ENCODE measurements around the gene ENTHD1.
"Not testable (repeated sequence)": the region's sequence is repeated elsewhere in the genome, so short reads cannot be mapped to it uniquely, and the experiment has no call there.

The ENTHD1 gene

DNA sequence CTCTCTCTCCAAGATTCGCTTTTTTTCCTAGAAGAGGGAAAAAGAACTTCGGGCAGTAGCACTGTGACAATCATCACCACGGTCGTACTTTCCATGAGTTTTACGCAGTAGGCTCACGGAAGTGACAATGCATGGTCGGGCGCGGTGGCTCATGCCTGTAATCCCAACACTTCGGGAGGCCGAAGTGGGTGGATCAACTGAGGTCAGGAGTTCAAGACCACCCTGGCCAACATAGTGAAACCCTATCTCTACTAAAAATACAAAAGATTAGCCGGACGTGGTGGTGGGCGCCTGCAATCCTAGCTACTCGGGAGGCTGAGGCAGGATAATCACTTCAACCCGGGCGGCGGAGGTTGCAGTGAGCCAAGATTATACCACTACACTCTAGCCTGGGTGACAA lies 30.7 kb upstream of the ENTHD1 start:
- DNase-seq: no peak

DNA sequence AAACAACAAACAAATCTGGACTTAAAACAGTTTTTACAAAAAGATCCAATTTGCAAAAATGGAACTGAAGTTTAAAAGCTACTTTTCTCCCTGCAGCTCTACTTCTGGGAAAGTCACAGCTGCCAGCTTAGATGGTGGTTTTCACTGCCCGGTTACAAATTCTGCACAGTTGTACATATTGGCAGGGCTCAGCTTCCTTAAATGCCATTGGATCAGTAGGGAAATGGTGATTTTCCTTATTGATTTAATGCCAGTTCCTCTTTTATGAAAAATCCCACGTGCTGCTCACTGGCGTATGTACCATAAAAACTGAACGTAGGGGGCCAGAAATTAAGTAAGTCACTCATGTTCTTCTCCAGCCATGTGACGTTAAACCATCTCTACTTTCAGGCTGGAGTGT lies 30.1 kb upstream of the ENTHD1 start:
- DNase-seq: no peak

DNA sequence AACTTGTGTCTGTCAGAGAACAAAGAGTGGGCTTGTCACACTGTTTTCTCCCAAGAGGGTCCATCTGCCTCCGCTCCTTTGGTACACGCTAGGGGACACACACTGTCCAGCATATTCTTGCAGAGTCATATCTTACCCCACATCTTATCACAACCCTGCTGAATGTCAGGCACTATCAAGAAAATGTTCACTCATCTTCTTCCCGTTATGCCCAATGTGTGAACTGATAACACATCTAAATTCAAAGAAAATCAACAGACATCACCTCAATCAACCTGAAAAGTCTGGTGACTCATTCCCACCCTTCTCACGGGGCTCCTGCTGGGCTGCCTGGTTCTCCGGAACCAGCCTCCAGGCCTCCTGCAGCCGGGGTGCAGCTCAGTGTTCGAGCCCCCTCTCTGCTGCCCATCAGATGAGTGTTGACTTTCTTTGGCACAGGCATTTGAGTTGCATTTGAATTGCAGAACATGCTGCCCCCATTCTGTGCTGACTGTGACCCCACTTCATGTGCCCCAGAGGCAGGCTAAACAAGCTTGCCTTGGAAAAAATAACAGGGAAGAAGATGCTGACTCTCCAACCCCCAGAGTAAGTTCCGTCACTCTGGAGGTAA lies 26.7 kb upstream of the ENTHD1 start:
- DNase-seq: no peak

DNA sequence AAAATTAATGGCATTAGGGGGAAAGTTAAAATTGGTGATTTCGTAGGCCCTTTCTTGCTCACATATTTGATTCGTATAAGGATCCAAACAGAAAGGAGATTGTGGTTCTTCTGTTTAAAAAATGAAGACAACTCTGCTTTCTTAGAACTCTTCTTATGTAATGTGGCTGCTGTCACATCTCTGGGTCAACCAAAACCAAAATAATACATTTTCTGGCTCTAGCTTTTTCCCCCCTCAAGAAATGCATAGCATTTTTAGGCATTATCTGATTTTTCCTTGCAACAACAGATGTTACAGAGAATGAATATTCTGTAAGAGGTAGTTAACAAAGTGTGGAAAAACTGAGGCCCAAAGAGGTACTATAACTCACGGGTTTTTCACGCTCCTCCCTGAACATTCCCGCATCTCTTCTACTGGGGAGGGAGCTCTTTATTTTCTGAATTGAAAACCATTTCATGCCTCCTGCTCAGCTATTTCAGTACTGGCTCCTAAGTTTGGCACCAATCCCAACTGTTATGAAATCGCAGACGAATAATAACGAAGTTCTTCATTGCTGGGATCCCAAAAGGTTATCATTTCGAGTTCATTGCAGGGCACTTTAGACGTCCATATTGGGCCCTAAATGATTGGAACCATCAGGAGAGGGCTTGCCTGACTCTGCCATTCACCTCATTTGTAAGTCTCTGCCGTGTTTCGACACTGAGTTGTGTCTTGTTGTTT lies 24.4 kb upstream of the ENTHD1 start:
- DNase-seq: no peak

DNA sequence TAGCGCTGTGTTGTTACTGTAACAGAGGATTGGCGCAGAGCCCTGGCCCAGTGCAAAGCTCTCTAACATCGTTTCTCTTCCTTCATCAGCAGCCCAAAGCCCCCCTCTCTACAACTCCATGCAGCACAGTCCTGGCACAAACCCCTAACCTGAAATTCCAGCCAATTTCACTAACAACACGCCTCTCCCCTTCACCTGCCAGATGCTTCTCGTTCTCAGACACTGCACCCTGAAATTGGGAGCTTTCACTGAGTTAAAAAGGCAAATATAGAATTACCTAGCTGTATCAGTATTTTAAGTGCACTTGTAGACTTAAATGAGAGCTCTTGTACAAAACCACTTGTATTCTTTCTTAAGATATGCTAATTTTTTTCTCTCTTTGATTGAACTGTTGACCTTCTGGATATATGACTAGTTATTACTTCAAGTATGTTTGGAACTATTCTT lies 23.7 kb upstream of the ENTHD1 start:
- peak; percentile 44 for DNase-seq

DNA sequence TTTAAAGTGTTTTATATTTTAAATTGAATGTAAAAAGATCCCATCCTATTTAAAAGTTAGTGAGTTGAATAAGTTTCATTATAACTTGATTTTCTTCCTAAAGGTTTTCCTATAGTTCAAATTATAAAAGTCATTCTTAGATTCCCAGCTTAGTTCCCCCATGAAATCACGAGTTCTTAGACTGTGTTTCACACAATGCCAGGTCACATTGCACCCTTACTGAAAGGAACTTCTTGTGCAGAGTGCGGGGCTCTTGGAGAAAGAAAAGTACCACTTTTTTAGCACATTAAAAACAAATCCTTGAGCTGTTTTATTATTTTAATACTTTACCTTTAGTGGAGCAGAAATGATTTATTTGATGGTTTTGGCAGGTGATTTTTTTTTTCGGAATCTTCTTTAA lies 22.9 kb upstream of the ENTHD1 start:
- DNase-seq: no peak

DNA sequence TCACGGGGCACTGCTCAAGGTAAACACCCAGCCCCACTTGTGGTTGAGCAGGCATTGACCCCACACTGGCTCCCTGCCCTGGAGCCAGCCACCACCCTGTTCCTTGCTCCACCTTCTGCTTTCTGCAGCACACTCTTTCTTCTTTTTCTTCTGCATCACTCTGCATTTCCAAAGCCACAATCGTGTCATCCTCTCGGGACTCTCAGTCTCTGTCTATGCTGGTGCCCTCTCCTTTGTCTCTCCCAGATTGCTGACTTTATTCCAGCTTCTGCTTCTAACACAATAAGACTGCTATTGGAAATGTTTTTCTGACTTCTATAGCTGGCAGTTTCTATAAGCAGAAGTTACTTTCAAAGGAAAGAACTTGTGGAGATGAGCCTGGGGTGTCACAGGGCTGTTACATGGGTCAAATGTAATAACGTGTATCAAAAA lies 21.8 kb upstream of the ENTHD1 start:
- DNase-seq: no peak

DNA sequence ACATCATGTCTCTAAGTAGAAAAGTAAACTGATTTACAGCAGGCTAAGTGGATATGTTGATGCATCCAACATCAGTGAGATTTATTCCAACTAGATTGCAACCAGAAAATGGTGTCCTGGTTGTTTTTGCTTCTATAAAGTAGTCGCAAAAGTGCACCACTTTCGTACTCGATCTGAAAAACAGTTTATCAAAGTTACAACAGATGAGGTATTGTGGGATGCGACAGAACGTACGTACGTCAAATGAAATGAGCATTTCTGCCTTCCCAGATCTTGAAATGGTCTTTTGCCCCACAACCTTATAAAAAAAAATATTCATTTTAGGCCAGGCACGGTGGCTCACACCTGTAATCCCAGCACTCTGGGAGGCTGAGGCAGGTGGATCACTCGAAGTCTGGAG lies 21.0 kb upstream of the ENTHD1 start:
- no peak for DNase-seq

DNA sequence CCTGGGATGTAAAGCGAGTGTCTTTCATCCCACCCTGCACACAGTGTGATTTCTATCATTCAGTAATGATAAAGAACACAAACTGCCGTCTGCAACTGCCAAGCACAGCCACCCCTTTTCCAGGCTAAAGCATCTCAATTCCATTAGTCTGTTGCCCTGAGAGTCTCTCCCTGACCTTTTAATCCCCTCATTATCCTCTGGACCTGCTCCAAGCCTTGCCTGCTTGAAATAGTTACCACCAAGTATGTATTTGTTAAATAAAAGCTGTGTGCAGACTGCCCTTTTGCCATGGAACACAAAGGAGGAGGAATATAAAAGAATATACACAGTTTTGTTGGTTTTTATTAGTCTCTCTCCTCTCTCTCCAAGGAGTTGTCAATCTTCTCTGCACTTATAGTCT lies 20.3 kb upstream of the ENTHD1 start:
- DNase-seq: peak; percentile 79

DNA sequence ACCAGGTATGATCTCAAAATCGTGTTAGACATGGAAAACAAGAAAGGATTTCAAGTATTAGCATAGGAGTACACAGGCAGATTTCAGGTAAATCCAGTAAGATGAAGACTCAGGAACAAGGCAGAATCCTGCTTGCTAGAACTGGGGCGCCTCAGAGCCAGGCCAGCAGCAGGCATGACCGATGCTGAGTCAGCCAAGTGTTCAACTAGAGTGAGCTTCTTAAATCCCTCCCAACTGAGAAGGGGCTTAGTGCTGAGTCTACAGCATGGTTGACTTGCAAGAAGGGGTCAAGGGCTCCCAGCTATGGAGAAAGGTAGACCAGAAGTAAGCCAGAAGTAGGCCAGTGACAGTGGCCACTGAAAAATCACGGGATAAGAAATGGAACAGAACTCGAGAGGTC lies 19.8 kb upstream of the ENTHD1 start:
- DNase-seq: no peak

DNA sequence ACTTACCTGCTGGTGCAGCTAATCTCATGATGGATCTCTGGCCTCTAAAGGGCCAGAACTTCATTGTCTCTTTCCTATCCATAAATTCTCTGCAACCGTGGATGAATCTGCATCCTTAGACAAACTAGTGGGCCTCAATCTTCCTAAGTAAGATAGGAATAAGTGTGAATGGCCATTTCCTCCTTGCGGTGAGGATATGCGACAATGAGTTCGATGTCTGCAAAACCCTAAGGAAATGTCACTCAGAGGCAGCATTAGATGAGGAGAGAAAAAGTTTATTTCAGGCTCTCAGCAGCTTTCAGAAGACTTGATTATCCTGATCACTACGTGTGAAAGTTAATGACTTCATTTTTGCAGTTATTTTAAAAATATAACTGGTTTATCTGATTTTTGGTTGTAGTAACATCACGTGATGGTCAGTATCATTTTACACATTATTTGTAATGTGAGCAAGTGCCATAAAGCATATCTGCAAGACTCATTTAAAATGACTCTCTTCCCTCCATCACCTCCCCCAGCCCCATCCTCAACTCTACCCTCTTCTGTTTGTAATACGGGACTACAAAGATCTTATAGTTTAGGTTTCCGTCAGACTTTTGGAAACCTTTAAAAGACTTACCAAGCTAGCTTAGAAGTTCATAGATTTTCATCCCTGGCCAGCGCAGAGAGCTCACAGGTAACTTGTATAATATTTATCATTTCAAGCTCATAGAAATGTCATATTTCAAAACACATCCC lies 17.5 kb upstream of the ENTHD1 start:
- no peak for DNase-seq

DNA sequence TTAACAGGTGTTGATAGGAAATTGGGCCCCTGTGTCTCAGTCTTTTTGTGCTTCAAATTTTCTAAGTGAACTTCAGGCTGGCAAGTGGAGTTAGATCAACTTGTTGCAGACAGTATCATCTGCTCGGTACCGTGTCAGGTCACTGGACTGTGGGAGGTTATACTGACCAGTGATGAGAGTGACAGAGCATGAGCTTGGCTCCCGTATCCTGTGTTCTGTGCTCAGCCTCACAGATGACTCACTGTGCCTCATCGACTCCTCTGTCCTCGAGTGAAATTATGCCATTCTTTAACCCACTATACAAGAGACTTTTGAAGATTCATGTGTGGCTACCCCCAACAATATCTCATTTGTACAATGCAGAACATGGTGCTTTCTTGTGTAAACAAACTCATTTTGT lies 15.2 kb upstream of the ENTHD1 start:
- no peak for DNase-seq

DNA sequence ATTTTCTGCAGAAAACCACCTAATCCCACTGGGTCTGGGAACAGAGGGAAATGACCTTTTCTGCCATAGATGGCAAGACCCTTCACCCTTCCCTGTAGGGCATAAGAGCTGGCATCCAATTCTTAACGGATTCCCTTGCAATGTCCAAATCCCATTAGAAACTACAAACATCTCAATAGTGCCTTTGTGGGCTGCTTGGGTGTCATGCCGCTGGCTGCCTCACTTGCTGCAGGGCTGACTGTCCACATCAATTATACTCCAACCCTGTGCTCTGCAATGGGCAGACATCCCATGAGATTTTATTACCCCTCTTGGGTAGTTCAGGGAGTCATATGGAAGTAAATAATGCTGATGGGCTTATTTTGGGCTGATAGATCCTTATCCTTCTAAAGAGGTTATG lies 14.6 kb upstream of the ENTHD1 start:
- no peak for DNase-seq

DNA sequence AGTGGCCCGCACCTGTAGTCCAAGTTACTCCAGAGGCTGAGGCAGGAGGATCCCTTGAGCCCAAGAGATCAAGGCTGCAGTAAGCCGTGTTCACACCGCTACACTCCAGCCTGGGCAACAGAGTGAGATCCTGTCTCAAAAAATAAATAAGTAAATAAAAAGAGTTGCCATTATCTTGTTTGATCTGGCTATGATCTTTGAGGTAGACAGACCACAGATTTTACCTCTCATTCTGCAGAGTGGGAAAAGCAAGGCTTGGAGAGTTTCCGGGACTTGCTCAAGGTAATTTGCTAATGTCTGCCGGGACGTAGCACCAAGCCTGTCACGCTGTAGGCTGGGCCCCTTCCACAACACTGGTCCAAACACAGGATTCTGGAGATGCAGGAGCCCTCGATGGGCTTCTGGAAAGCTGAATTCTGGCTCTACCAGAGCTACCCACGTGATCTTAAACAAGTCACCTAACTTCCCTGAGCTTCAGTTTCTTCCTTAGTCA lies 14.1 kb upstream of the ENTHD1 start:
- no peak for DNase-seq

DNA sequence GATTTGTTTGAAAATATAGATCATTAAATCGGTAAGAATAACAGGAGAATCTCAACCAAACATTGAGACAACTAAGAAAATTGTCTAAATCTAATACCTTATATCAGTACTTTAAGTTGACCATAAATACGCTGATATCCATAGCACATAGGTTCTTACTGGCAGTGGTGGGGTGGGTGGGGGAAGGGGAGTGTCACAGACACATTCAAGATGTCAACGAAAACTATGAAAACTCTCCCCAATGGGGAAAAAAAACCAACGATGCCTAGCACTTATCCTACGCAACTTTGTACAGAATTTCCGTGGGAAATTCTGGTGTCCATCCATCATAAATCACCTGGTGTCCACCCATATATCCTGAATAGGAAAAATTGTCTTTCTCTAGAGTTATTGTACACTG lies 13.5 kb upstream of the ENTHD1 start:
- no peak for DNase-seq

DNA sequence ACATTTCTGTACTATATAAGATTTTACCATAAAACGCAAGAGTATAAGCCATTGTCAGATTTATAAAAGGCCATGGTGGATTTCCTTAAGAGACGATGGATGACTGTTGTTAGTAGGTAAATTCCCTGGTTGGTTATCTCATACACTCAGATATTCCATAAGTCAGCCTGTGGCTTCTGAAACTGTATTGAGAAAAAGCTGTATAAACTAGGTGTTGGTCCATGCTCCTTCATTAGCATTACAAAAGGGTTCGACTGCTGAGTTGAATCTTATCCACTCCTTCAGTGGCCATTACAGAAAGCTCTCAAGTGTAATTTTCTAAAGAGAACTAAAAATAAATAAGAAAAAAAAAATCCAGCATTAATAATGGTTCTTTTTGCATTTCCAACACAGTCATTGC lies 12.6 kb upstream of the ENTHD1 start:
- DNase-seq: peak; percentile 51

DNA sequence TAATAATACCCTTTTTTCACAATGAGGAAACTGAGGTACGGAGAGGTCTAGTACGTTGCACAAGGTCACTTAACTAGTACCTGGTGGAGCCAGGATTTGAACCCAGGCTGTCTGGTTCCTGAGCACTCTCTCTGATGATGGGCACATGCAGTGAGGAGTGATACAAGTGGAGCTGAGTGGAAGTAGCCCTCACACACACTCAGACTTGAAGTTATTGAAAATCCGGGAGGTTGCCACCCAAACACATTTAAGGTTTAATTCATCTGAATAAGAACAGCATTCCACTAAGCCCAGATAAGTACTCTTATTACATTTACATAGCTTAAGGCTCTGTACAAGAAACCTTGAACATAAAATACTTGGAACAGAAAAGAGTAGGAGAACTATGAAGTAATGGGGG lies 12.1 kb upstream of the ENTHD1 start:
- DNase-seq: no peak

DNA sequence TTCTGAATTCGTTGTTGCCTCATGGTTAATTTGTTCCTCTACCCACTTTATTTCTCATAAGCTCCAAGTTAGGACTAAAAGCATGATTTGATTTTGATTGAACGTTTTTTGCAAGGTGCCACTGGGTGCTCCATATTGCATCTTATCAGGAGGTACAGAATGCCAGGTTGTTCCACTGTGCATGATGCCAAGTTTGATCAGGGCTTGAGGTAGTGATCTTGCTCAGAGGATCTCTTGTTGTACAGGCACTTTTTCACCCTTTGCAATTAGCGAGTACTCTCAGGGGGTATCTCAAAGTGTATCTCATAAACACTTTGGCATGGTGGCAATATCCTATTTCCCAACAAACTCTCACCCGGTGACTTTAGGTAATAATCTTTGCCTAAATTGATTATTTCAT lies 11.3 kb upstream of the ENTHD1 start:
- no peak for DNase-seq

DNA sequence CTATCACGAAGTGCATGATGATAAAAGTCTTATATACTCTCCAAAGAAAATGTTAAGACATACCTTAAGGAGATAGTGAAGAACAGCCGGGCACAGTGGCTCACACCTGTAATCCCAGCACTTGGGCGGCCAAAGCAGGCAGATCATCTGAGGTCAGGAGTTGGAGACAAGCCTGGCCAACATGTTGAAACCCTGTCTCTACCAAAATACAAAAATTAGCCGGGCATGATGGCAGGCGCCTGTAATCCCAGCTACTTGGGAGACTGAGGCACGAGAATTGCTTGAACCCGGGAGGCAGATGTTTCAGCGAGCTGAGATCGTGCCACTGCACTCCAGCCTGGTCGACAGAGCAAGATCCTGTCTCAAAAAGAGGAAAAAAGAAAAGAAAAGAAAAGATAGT lies 10.5 kb upstream of the ENTHD1 start:
- DNase-seq: not testable (repeated sequence)

DNA sequence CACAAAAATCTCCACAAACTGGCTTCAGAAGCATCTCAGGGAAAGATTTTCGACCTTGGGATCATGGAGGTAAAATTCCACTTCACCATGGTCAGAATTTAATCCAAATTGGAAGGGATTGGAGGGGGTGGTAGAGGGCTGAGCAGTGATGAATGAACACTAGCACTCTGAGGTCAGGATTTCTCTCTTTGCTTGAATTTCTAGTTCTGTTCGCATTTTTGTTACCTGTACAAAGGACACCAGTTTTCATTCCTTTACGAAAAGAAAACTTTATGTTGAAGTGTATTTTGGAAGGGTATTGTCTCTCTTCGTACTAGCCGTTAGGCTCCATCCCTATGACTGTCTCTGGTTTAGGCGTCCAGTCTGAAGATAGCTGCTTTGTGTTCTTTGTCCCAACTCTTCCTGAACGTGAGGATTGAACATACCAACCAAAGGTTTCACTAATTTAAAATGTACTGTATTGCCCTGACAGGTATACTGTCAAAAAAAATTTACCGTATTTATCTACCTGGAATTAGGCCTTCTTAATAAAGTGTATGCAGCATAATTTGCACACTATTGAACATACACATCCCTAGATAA lies 8.1 kb upstream of the ENTHD1 start:
- DNase-seq: no peak

DNA sequence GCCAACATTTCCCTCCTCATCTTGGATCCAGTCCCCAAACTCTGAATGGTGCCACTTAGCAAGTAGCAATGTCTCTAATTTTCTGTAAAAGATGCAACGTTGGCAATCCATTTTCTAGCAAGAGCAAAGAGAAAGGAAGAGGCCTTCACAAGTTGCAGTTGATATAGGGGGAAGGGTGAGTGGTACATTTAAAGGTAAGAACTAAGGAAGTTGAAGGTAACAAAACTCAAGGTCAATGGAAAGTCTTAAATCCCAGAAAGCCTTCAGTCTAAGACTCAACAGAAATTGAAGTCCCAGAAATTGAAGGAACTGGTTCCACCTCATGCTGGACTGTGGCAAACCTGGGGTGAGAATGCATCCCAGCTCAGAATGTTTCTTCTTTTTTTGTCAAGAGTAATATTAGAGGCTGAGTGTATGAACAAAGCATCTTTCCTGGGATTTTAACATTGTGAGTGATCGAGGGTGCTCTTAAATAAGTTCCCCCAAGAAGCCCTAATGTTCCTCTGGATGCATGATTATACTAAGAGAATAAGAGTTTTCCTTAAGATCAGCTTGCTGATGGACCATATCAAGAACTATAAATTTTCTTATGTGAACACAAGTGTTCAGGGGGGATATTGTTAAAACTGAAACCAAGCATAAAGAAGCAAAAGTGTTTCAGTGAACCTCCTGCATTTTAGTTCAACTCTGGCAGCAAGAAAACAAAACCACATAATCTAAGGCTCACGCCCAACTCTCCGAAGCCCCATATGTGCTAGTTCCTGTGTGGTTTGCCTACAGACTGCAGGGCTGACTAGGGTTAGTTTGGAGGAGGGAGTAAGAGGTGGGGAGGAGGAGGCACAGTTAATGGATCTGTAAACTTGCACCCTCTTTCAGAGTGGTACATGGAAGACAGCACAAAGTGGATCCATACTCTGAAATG lies 7.0 kb upstream of the ENTHD1 start, which contains the start of gene GRAP2:
GRAP2 (plus strand) TSS at position 779 of the 922 bp plus-strand sequence. CDS start 46,023 bp downstream, outside the sequence.
- DNase-seq: no peak

DNA sequence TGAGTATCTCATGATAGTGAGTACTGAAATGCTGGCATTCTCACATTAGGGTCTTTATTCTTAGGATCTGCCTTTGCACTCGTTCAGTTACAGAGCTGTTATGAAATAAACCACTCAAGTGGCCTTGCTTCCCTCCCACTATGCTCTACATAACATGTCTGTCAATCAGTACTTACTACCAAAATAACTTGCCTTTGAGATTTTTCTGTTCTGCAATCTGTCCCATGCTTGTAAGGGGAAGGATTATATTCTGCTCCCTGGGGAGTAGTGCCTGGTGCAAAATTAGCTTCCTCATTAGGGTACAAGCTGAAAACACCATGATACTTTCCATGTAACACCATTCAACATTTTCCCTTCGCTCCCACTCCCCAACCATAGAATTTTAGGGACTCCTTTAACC lies 5.4 kb upstream of the ENTHD1 start:
- DNase-seq: no peak

Data from NCI-H2227 treated with DMSO at 0.1 percent for 48 hours (cell line).